ENCODE results near the gene WDFY4.

Gene WDFY4

GRCh38 chr10:48805848-48806247 lies 121.2 kb downstream of the WDFY4 start:
- Histone ChIP-seq H3K36me3 (replicated peaks) (no peaks in the 10 kb centered on the region), H3K9me3 (no peaks in the 10 kb centered on the region), H3K4me3 (no peak overlapping the region), H3K4me1 (no peaks in the 10 kb centered on the region), H3K27me3 (ENCODE audit: low read depth) (no peaks in the 10 kb centered on the region)
- DNase-seq (ENCODE audit: low spot score in 2 of 2), result no peak
- in situ Hi-C loops (cut with MboI; ENCODE audit: low sequenced_read_pairs), result no loop called here

- DNase-seq (ENCODE audit: low spot score in 2 of 2), result no peak
- Histone ChIP-seq H3K27me3 (ENCODE audit: low read depth) (no peaks in the 10 kb centered on the region), H3K9me3 (no peaks in the 10 kb centered on the region), H3K4me3 (no peak overlapping the region), H3K36me3 (replicated peaks) (no peaks in the 10 kb centered on the region), H3K4me1 (no peaks in the 10 kb centered on the region)
- in situ Hi-C loops (cut with MboI; ENCODE audit: low sequenced_read_pairs), result no loop called here
These were observed 121.7 kb downstream of the WDFY4 start for GRCh38 chr10:48806342-48806741.

GRCh38 chr10:48807791-48808470 lies 123.3 kb downstream of the WDFY4 start:
- Histone ChIP-seq H3K36me3 (replicated peaks) (no peaks in the 10 kb centered on the region), H3K4me3 (no peak overlapping the region), H3K4me1 (no peaks in the 10 kb centered on the region), H3K27me3 (ENCODE audit: low read depth) (no peaks in the 10 kb centered on the region), H3K9me3 (no peaks in the 10 kb centered on the region)
- in situ Hi-C loops (cut with MboI; ENCODE audit: low sequenced_read_pairs), result no loop called here
- DNase-seq (ENCODE audit: low spot score in 2 of 2), result no peak

- Histone ChIP-seq H3K36me3 (replicated peaks) (no peaks in the 10 kb centered on the region), H3K4me1 (no peaks in the 10 kb centered on the region), H3K27me3 (ENCODE audit: low read depth) (no peaks in the 10 kb centered on the region), H3K4me3 (no peak overlapping the region), H3K9me3 (no peaks in the 10 kb centered on the region)
- no peak for DNase-seq (ENCODE audit: low spot score in 2 of 2)
- in situ Hi-C loops (cut with MboI; ENCODE audit: low sequenced_read_pairs), result no loop called here
These were observed 124.6 kb downstream of the WDFY4 start for GRCh38 chr10:48809261-48809660.

GRCh38 chr10:48811461-48811860 lies 126.8 kb downstream of the WDFY4 start:
- no peak overlapping the region for H3K4me3 ChIP-seq
- H3K9me3 ChIP-seq, result no peaks in the 10 kb centered on the region
- H3K4me1 ChIP-seq, result no peaks in the 10 kb centered on the region
- no peaks in the 10 kb centered on the region for H3K36me3 ChIP-seq (replicated peaks)
- no peaks in the 10 kb centered on the region for H3K27me3 ChIP-seq (ENCODE audit: low read depth)
- no peak for DNase-seq (ENCODE audit: low spot score in 2 of 2)
- in situ Hi-C loops (cut with MboI; ENCODE audit: low sequenced_read_pairs), result no loop called here

GRCh38 chr10:48811917-48812316 lies 127.2 kb downstream of the WDFY4 start:
- no peaks in the 10 kb centered on the region for H3K36me3 ChIP-seq (replicated peaks)
- H3K27me3 ChIP-seq (ENCODE audit: low read depth), result no peaks in the 10 kb centered on the region
- DNase-seq (ENCODE audit: low spot score in 2 of 2), result no peak
- no peaks in the 10 kb centered on the region for H3K9me3 ChIP-seq
- in situ Hi-C loops (cut with MboI; ENCODE audit: low sequenced_read_pairs), result no loop called here
- H3K4me3 ChIP-seq, result no peak overlapping the region
- H3K4me1 ChIP-seq, result no peaks in the 10 kb centered on the region

- no peaks in the 10 kb centered on the region for H3K36me3 ChIP-seq (replicated peaks)
These were observed 128.6 kb downstream of the WDFY4 start for GRCh38 chr10:48813291-48813690.

GRCh38 chr10:48813825-48814224 lies 129.2 kb downstream of the WDFY4 start:
- DNase-seq (ENCODE audit: low spot score in 2 of 2), result no peak
- no peaks in the 10 kb centered on the region for H3K36me3 ChIP-seq (replicated peaks)
- H3K9me3 ChIP-seq, result no peaks in the 10 kb centered on the region
- H3K4me3 ChIP-seq, result no peak overlapping the region
- in situ Hi-C loops (cut with MboI; ENCODE audit: low sequenced_read_pairs), result no loop called here
- H3K27me3 ChIP-seq (ENCODE audit: low read depth), result no peaks in the 10 kb centered on the region
- no peaks in the 10 kb centered on the region for H3K4me1 ChIP-seq

More at GRCh38 chr10:48813291-48813690, 128.6 kb downstream of the WDFY4 start:
- DNase-seq (ENCODE audit: low spot score in 2 of 2), result no peak
- in situ Hi-C loops (cut with MboI; ENCODE audit: low sequenced_read_pairs), result no loop called here
- no peaks in the 10 kb centered on the region for H3K9me3 ChIP-seq
- H3K27me3 ChIP-seq (ENCODE audit: low read depth), result no peaks in the 10 kb centered on the region
- no peak overlapping the region for H3K4me3 ChIP-seq
- no peaks in the 10 kb centered on the region for H3K4me1 ChIP-seq

GRCh38 chr10:48814933-48815332 lies 130.3 kb downstream of the WDFY4 start:
- no peaks in the 10 kb centered on the region for H3K27me3 ChIP-seq (ENCODE audit: low read depth)
- no peaks in the 10 kb centered on the region for H3K36me3 ChIP-seq (replicated peaks)
- no peaks in the 10 kb centered on the region for H3K4me1 ChIP-seq
- no peaks in the 10 kb centered on the region for H3K9me3 ChIP-seq
- in situ Hi-C loops (cut with MboI; ENCODE audit: low sequenced_read_pairs), result no loop called here
- H3K4me3 ChIP-seq, result no peak overlapping the region
- DNase-seq (ENCODE audit: low spot score in 2 of 2), result no peak

- Histone ChIP-seq H3K4me1 (no peaks in the 10 kb centered on the region), H3K4me3 (no peak overlapping the region), H3K9me3 (no peaks in the 10 kb centered on the region), H3K27me3 (ENCODE audit: low read depth) (no peaks in the 10 kb centered on the region), H3K36me3 (replicated peaks) (no peaks in the 10 kb centered on the region)
- no peak for DNase-seq (ENCODE audit: low spot score in 2 of 2)
- in situ Hi-C loops (cut with MboI; ENCODE audit: low sequenced_read_pairs), result no loop called here
These were observed 132.5 kb downstream of the WDFY4 start for GRCh38 chr10:48817141-48817540.

GRCh38 chr10:48818081-48818480 lies 133.4 kb downstream of the WDFY4 start:
- Histone ChIP-seq H3K4me1 (no peaks in the 10 kb centered on the region), H3K27me3 (ENCODE audit: low read depth) (no peaks in the 10 kb centered on the region), H3K36me3 (replicated peaks) (no peaks in the 10 kb centered on the region), H3K4me3 (no peak overlapping the region), H3K9me3 (no peaks in the 10 kb centered on the region)
- DNase-seq (ENCODE audit: low spot score in 2 of 2), result no peak
- in situ Hi-C loops (cut with MboI; ENCODE audit: low sequenced_read_pairs), result no loop called here

- Histone ChIP-seq H3K36me3 (replicated peaks) (no peaks in the 10 kb centered on the region), H3K9me3 (no peaks in the 10 kb centered on the region), H3K4me1 (no peaks in the 10 kb centered on the region), H3K27me3 (ENCODE audit: low read depth) (no peaks in the 10 kb centered on the region), H3K4me3 (no peak overlapping the region)
- in situ Hi-C loops (cut with MboI; ENCODE audit: low sequenced_read_pairs), result no loop called here
- DNase-seq (ENCODE audit: low spot score in 2 of 2), result no peak
These were observed 134.3 kb downstream of the WDFY4 start for GRCh38 chr10:48818861-48819520.

GRCh38 chr10:48819783-48820182 lies 135.1 kb downstream of the WDFY4 start:
- H3K36me3 ChIP-seq (replicated peaks), result no peaks in the 10 kb centered on the region
- no peak overlapping the region for H3K4me3 ChIP-seq
- in situ Hi-C loops (cut with MboI; ENCODE audit: low sequenced_read_pairs), result no loop called here
- H3K4me1 ChIP-seq, result no peaks in the 10 kb centered on the region
- H3K27me3 ChIP-seq (ENCODE audit: low read depth), result no peaks in the 10 kb centered on the region
- H3K9me3 ChIP-seq, result no peaks in the 10 kb centered on the region
- no peak for DNase-seq (ENCODE audit: low spot score in 2 of 2)

- Histone ChIP-seq H3K9me3 (no peaks in the 10 kb centered on the region), H3K4me3 (no peak overlapping the region), H3K27me3 (ENCODE audit: low read depth) (no peaks in the 10 kb centered on the region), H3K36me3 (replicated peaks) (no peaks in the 10 kb centered on the region), H3K4me1 (no peaks in the 10 kb centered on the region)
- in situ Hi-C loops (cut with MboI; ENCODE audit: low sequenced_read_pairs), result no loop called here
- DNase-seq (ENCODE audit: low spot score in 2 of 2), result no peak
These were observed 135.6 kb downstream of the WDFY4 start for GRCh38 chr10:48820231-48820630.

All from HAP-1 (cell line).